HuH-7 (cell line): Measurements from ENCODE around the gene TRAFD1.

Experiments used
- DNase-seq: peaks from one replicate; pipeline ENCODE4 v3.0.0; 2011; ENCODE audit warnings: low spot score

TRAFD1 gene

DNA sequence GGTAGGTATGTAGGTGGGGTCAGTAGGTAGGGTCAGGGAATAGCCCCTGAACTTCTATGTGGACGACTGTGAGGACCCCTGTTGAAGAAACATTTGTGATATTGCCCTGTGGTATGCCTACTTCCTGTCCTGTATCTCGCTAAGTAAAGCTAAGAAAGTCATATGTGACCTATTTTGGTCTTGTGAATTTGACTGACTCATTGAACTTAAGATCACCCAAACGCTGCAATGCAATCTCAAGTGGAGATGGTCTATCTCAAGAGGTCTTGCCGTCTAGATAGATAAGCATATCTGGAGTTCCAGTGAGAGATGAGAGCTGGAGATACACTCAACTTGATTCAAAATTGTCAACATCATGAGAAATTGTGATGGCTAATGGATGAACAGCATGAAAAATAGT lies 73.8 kb downstream of the TRAFD1 start:
- DNase-seq: no peak
